ENCODE results near the gene CETP.
"Not testable (repeated sequence)": the region's sequence is repeated elsewhere in the genome, so short reads cannot be mapped to it uniquely, and the experiment has no call there.

CETP gene

DNA sequence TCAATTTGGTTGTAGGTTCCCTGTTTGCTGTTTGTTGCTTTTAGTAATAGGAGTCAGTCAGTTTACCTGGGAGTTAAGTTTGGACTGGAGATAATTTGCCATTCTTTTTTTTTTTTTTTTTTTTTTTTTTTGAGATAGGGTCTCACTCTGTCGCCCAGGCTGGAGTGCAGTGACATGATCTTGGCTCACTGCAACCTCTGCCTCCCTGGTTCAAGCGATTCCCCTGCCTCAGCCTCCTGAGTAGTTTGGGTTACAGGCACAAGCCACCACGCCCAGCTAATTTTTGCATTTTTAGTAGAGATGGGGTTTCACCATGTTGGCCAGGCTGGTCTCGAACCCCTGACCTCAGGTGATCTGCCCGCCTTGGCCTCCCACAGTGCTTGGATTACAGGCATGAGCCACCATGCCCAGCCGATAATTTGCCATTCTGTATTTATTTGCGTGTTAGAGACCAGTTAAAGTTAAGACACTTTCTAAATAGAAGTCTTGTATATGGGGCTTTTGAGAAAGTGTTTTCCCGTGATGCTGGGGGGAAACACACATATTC is 27.1 kb upstream of the CETP start:
- not testable (repeated sequence) for DNase-seq

DNA sequence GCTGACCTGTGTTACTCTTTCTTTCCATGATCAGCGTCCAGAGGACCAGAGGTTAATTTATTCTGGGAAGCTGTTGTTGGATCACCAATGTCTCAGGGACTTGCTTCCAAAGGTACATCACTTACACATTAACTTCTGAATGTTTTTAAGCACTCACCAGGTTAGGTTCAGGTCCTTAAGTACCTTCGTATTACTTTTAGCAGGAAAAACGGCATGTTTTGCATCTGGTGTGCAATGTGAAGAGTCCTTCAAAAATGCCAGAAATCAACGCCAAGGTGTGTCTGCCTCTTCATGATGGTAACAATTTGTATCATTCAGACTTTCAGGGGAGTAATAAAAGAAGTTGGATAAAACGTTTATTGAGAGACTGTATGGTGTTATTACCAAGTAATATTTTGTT is 26.5 kb upstream of the CETP start:
- no peak for DNase-seq

DNA sequence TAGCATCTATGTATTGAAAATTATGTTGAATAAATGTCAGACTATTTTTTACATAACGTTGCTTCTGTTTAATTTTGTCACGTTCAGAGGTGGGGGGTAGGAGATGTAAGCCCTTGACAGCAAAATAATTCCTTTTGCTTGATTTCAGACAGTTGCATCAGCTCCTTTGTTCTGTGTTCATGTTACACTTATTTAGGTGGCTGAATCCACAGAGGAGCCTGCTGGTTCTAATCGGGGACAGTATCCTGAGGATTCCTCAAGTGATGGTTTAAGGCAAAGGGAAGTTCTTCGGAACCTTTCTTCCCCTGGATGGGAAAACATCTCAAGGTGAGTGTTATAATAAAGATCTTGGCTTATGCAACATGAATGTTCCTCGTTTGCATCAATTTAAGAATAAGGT is 25.3 kb upstream of the CETP start:
- DNase-seq: peak; percentile 81

DNA sequence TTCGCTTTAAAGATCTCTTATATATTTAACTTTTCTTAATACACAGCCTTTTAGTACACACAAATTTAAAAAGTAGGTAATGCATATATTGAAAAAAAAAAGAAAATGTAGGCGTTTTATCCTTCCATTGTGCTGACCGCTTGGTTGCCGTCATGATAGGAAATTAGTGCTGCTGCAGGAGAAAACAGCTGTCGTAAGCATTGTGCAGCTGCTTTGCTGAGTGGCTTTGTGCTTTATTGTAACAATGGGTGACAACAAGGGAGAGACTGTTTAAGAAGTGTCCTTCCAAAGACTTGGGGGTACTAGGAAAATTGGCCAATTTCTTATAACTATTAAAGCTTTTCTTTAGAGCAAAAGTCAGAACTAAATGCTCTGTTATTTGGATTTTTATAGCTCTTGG is 24.8 kb upstream of the CETP start:
- DNase-seq: no peak

DNA sequence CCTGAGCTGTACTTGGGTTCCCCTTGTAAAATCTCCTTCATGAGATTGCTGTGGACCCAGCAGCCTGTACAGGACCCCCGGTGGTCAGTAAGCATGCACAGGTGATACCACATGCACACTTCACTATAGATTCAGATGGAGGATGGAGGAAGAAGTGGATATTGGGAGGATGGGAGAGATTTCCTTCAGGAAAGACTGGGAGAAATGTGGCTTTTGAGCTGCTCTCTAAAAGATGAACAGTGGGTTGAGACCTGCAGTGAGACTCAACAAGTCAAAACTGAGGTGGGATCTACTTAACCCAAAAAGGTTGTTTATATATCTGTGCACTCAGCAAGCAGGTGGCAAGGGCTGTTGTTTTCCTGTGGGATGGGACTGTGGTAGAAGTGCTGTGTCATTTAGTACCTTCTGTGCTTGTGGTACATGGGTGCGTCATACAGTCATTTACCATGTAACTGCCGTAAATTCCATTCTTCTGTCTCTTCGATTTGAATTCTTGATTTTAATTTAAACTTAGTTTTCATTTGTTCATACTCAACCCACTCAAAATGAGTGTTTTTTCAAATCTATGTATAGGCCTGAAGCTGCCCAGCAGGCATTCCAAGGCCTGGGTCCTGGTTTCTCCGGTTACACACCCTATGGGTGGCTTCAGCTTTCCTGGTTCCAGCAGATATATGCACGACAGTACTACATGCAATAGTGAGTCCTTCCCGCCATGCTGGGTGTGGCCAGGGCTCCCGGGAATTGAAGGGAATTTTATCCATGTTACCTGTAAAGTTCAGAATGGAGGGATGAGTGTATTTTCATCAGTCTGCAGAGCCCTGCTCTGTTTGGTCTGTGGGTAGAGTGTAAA is 22.9 kb upstream of the CETP start:
- DNase-seq: no peak

DNA sequence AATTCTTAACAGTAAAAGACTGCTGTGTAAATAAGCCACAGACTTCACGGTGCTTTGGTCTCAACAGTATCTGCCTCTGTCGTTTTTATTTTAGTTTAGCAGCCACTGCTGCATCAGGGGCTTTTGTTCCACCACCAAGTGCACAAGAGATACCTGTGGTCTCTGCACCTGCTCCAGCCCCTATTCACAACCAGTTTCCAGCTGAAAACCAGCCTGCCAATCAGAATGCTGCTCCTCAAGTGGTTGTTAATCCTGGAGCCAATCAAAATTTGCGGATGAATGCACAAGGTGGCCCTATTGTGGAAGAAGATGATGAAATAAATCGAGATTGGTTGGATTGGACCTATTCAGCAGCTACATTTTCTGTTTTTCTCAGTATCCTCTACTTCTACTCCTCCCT is 21.9 kb upstream of the CETP start:
- no peak for DNase-seq

GRCh38 chr16:56941092-56941491 is 20.7 kb upstream of the CETP start:
- no peak for DNase-seq

DNA sequence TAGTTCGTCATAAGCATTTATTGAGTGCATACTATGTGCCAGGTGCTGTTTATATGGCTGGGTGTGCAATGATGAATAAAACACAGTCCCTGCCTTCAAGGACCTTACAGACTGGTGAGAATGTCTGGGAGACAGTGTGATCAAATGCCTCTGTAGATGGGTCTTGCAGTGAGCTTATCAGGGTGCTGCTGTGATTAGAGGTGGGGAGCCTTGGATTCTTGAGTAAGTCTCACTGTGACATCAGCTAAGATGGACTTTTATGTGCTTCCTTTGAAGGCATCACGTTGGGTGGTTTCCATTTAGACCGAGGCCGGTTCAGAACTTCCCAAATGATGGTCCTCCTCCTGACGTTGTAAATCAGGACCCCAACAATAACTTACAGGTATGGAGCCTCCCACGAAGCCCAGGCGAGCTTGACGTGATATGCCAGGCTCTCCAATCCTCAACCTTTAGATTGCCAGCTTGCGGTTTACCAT is 19.9 kb upstream of the CETP start:
- no peak for DNase-seq

DNA sequence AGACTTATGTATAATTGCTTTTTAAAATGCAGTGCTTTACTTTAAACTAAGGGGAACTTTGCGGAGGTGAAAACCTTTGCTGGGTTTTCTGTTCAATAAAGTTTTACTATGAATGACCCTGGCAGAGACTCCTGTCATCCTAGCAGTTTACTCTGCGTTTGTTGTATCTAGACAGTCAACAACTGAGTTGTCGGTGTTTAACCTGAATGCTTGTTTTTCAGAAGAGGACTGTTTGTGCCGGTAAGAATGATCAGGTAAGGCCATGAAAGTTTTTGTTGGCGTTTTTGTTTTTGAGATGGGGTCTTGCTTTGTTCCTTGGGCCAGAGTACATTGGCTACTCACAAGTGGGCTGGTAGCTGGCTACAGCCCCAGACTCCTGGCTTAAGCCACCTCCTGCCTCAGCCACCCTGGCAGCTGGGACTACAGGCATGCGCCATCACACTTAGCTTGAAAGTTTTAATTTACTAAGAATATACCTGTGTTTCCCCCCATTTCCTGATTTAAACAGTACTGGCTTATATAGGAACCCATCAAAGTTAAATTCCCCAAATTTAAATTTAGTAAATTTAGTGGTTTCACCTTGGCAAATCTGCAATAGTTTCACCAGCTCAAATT is 17.9 kb upstream of the CETP start:
- no peak for DNase-seq

GRCh38 chr16:56944954-56945839 is 16.6 kb upstream of the CETP start:
- DNase-seq: no peak

GRCh38 chr16:56945847-56946527 is 15.8 kb upstream of the CETP start:
- DNase-seq: no peak

GRCh38 chr16:56946767-56947603 is 14.8 kb upstream of the CETP start:
- DNase-seq: no peak

DNA sequence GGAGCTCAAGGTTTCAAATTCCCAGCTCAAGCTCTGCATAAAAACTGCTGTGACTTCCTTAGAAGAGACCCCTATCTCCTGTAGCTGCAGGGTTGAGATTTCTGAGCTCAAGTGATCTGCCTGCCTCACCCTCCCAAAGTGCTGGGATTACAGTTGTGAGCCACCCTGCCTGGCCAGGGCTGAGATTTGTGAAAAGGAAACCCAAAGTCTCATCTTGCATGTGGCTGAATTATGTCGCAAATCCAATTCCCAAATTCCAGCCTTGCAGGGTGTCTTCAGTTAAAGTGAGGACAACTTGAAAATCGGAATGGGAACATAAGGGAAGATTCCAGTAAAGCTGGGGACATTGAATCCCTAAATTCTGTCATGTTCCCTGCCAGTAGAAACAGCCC is 14.2 kb upstream of the CETP start:
- no peak for DNase-seq

DNA sequence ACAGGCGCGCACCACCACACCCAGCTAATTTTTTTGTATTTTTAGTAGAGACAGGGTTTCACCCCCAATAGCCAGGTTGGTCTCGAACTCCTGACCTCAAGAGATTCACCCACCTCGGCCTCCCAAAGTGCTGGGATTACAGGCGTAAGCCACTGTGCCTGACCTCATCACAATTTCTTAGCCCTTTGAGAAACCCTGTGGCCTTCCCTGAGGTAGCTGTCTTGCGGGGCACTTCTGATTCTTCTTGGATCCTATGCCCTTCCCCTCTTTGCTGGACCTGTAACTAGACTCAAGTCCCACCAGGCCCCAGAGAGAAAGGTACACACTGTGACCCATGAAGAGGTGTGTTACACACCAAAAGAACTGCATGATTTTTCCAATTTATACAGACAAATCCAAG is 13.5 kb upstream of the CETP start:
- no peak for DNase-seq

GRCh38 chr16:56950051-56950450 is 11.7 kb upstream of the CETP start:
- no peak for DNase-seq

DNA sequence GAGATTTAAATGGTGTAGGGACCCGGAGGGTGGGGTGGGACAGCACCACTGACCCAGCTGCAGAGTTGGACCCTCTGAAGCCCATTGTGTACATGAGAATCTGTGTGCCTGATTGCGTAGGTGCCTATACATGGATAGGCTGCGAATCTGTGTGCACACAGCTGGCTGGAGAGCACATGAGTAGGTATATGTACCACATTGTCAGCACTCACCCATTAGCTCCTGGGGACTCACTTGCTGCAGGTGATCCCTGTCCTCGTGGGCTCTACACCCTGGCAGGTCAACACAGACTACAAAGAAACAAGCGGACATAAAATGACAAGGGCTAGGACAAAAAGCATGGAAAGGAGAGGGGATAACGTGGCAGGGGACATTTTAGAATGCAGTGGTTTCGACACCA is 11.3 kb upstream of the CETP start:
- DNase-seq: no peak

DNA sequence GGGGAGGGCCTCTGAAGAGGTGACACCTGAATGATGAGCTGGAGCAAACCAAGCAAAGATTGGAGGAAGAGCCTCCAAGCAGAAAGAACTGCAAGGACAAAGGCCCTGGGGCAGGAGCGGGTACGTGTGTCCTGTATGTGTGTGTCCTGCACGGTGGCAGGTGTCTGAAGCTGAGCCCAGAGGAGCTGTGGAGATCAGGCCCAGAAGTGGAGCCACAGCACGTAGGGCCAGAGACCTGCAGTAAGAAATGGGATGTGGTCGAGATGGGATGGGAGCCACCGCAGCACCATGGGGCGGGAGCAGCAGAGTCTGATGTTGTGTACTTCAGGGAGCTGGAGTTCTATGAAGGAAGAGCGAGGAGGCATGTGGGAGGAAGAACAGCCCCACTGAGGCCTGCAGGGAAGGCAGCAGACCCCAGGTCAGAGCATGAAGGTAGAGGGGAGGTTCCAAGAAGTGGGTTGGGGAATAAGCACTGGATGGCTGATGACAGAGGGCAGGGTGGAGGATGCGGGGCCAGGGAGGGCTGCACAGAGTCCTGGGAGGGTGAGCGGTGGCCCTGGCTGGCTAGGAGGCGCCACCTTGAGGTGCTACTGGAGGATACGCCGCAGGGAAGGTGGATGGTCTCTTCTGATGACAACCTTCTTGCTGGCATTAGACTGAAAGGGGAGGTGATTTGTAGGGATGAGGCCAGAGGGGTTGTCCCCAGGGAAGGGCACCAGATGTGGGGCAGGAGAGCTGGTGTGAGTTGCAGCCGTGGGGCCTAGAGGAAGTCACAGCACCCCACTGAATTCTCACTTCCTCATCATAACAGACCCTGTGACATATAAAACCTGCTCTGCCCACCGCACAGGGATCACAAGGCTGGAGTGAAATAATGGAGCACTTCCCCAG is 10.6 kb upstream of the CETP start:
- peak; percentile 47 for DNase-seq

DNA sequence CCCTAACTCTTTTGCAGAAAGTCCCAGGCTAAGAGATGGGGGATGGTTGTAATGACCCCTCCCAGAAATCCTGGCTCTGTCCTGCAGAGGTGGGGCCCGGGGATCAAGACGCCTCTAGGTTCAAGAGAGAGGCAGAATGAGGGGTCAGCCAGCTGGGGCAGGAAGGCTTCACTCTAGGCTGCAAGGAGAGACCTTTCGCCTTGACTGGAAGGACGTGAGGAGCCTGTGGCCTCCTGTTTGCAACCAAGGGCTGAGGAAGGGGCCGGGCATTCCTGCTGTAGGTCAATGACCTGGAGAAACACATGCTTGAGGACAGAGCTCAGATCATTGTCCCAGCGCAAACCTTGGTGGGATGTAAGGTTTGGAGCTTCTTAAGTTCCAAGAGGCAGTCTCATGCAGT is 8.7 kb upstream of the CETP start:
- no peak for DNase-seq

DNA sequence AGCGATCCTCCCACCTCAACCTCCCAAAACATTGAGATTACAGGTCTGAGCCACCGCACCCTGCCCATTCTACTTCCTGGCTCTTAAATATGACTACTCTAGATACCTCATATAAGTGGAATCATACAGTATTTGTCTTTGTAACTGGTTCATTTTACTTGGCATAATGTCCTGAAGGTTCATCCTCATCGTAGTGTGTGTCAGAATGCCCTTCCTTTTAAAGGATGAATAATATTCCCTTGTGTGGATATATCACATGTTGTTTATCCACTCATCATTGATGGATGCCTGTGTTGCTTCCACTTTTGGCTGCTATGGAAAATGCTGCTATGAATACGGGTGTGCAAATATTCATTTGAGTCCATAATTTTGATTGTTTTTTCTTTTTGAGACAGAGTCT is 5.7 kb upstream of the CETP start:
- no peak for DNase-seq

DNA sequence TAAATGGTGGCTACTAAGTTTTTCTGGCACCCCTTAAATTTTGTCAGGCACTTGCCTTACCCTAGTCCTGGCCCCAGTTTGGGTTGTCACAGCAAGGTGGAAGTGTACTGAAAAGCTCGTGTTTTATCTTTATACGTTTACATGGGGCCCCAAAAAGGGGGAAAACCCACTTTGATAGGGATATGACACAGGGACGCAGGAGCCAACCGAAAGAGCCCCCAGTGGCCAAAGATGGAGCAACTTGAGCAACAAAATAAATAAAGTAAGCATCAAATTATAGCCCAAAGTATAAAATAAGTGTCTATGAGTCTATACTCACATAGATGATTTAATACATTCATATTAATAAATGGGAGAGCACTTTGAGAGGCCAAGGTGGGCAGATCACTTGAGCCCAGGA is 5.0 kb upstream of the CETP start:
- no peak for DNase-seq

Data from fibroblast of skin of abdomen (primary cell).